Colonic mucosa (tissue), 4 donors: ENCODE data around the gene LAPTM4A. TPM values are rescaled to one million over a fixed set of nuclear protein-coding genes. Genes with fewer than 3 reads are reported as not detected.

Experiments used
- DNase-seq: peaks from one replicate; pipeline ENCODE4 v3.0.0-alpha.2; 2020
- H3K27ac ChIP-seq: fragments of 200-600 bp; one replicate; pipeline ENCODE4 v1.8.0; 2021
- H3K27me3 ChIP-seq: fragments of 200-600 bp; one replicate; pipeline ENCODE4 v1.8.0; 2021
- H3K36me3 ChIP-seq: fragments of 200-600 bp; one replicate; pipeline ENCODE4 v1.8.0; 2021
- H3K4me1 ChIP-seq: fragments of 200-600 bp; one replicate; pipeline ENCODE4 v1.8.0; 2021; ENCODE audit warnings: mild to moderate bottlenecking
- H3K4me3 ChIP-seq: fragments of 200-600 bp; one replicate; pipeline ENCODE4 v1.8.0; 2021
- H3K9ac ChIP-seq, 2 donors: one replicate each; pipeline ENCODE4 v1.7.0; 2013; ENCODE audit warnings: control low read depth in 2 of 2, low read depth in 2 of 2, low read length in 2 of 2
- H3K9me3 ChIP-seq: fragments of 200-600 bp; one replicate; pipeline ENCODE4 v1.8.0; 2021
- CTCF ChIP-seq: fragments of 200-600 bp; IDR thresholded peaks from one replicate; pipeline ENCODE4 v1.8.0; 2022; ENCODE audit warnings: antibody characterized with exemption, mild to moderate bottlenecking
- intact Hi-C: fragments of 100-400 bp; cut with DNase I; formaldehyde crosslinking; loops from one replicate; pipeline ENCODE4 v1.14.1; 2022
- total RNA-seq, 2 donors: library from RNA; stranded (reverse); fragmentation: NEBNext Ultra II Directional in 1 of 2; extraction: Animal tissue kit (Norgen Biotek cat#: 25700) in 1 of 2; gene quantifications; one replicate each; pipeline ENCODE4 v1.2.1, GENCODE V29; 2021
- donor health status: healthy.
- donor health status: DM: no; HTN: no; CAD: no.
- donor health status: DM: no; HTN: no; CAD: no.

LAPTM4A gene
- total RNA-seq, 2 donors from 2014 or later, result 158 to 190 TPM

GRCh38 chr2:20061476-20061875, 10.0 kb upstream of the LAPTM4A start:
- intact Hi-C loops, result no loop called here
- no peak for DNase-seq
- peaks cover 8% of the 10 kb centered on the region for H3K4me1 ChIP-seq
- H3K9me3 ChIP-seq, result no peaks in the 10 kb centered on the region
- H3K27ac ChIP-seq, result no peak overlapping the region
- no peak overlapping the region for H3K9ac ChIP-seq
- no peak for TF ChIP-seq CTCF
- no peak overlapping the region for H3K4me3 ChIP-seq
- no peaks in the 10 kb centered on the region for H3K27me3 ChIP-seq
- no peaks in the 10 kb centered on the region for H3K36me3 ChIP-seq

GRCh38 chr2:20060106-20060505, 8.7 kb upstream of the LAPTM4A start:
- H3K27ac ChIP-seq, result no peak overlapping the region
- intact Hi-C loops, result no loop called here
- DNase-seq, result no peak

GRCh38 chr2:20057268-20057667, 5.8 kb upstream of the LAPTM4A start:
- no peaks in the 10 kb centered on the region for H3K36me3 ChIP-seq
- no peak overlapping the region for H3K27ac ChIP-seq
- no peaks in the 10 kb centered on the region for H3K9me3 ChIP-seq
- H3K9ac ChIP-seq, result no peak overlapping the region
- no peak for DNase-seq
- intact Hi-C loops, result loop anchor here (5.0 kb wide), 1 partner anchor 45 kb away; the partner anchor contains the start of gene MATN3
- no peaks in the 10 kb centered on the region for H3K4me1 ChIP-seq
- no peaks in the 10 kb centered on the region for H3K27me3 ChIP-seq
- no peak overlapping the region for H3K4me3 ChIP-seq
- no peak for TF ChIP-seq CTCF

More at GRCh38 chr2:20060106-20060505, 8.7 kb upstream of the LAPTM4A start:
- no peaks in the 10 kb centered on the region for H3K9me3 ChIP-seq
- H3K4me1 ChIP-seq, result no peaks in the 10 kb centered on the region
- H3K27me3 ChIP-seq, result no peaks in the 10 kb centered on the region
- no peak overlapping the region for H3K4me3 ChIP-seq
- no peak overlapping the region for H3K9ac ChIP-seq
- no peaks in the 10 kb centered on the region for H3K36me3 ChIP-seq
- no peak for TF ChIP-seq CTCF

GRCh38 chr2:20054931-20055330, 3.5 kb upstream of the LAPTM4A start:
- Histone ChIP-seq H3K27me3 (no peaks in the 10 kb centered on the region), H3K27ac (no peak overlapping the region), H3K4me1 (no peaks in the 10 kb centered on the region), H3K4me3 (no peak overlapping the region), H3K36me3 (no peaks in the 10 kb centered on the region), H3K9me3 (no peaks in the 10 kb centered on the region), H3K9ac (no peak overlapping the region)
- intact Hi-C loops, result loop anchor here (5.0 kb wide), 1 partner anchor 43 kb away; the partner anchor contains the start of gene MATN3
- DNase-seq, result no peak
- no peak for TF ChIP-seq CTCF

DNA sequence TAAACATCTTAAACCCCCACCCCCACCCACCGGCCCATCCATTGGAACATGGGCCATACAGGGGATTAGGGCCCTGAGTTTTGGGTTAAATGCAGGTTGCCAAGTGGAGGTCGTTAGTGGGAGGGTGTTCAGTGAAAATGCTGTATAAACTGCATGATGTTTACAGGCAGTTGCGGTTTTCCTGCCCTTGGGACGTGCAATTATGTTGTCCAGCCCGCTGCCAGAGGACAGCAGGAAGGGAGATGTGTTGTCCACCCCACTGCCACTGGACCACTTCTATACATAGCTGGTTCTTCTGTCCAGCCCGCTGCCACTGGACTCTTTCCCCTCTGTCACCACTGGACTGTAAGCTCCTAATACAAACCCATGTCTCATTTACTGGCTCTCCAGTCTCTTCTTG, 2.7 kb upstream of the LAPTM4A start:
- DNase-seq, result no peak
- Histone ChIP-seq H3K27me3 (no peaks in the 10 kb centered on the region), H3K9me3 (no peaks in the 10 kb centered on the region), H3K4me3 (no peak overlapping the region), H3K27ac (no peak overlapping the region), H3K4me1 (no peaks in the 10 kb centered on the region), H3K9ac (no peak overlapping the region), H3K36me3 (no peaks in the 10 kb centered on the region)
- TF ChIP-seq CTCF, result no peak
- intact Hi-C loops, result no loop called here
